ENCODE measurements around the gene ATP6V1B1. TPM values are rescaled to one million over a fixed set of nuclear protein-coding genes. Genes with fewer than 3 reads are reported as not detected.

Gene ATP6V1B1
- total and polyA plus RNA-seq, 4 donors, result not detected

DNA sequence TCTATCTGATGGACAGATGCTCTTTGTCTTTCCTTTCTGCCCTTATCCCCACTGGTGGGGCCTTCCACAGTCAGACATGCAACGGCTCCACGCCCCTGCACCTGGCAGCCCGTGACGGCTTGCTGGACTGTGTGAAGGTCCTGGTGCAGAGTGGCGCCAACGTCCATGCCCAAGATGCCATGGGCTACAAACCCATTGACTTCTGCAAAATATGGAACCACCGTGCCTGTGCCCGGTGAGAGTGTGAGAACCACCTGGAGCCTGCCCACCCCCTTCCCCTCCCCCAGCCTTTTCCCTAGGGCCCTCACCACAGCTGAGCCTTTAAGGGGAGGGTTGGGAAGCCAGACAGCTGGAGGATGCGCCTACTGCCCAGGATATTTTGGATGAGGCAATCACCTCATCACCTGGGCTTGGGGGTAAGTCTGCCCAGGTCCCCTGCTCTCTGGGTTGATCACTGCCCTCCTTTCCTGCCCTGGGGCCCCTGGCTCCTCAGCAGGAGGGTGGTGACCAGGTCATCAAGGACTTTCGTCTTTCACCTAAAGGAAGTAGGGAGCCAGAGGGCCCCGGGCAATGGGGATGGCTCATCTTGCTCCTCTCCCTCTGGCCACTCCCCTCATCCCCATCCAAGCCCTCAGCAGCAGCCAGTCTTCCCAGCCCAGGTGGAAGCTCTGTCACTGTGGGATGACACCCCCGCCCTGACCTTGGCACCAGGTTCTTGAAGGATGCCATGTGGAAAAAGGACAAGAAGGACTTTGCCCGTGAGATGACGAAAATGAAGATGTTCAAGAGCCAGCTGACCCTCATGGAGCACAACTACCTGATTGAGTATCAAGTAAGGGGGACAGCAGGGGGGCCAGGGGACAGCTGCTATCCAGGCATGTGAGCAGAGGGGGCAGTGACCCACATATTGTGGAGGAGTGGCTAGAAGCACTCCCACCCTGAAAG lies 46.4 kb downstream of the ATP6V1B1 start:
- no peak overlapping the region for H3K4me3 ChIP-seq (ENCODE audit: low read depth in 1 of 3, low read length in 3 of 3)
- 94% methylated on average over 14 of the region's 14 CpGs for WGBS
- no peak overlapping the region for H3K9ac ChIP-seq (ENCODE audit: low read depth in 1 of 2, low read length in 2 of 2)
- H3K9me3 ChIP-seq (ENCODE audit: control insufficient read depth in 4 of 4, low read length in 3 of 4), result no peaks in the 10 kb centered on the region
- no peak overlapping the region for H3K27ac ChIP-seq (ENCODE audit: low read depth in 1 of 2, low read length in 2 of 2)
- H3K36me3 ChIP-seq (ENCODE audit: control insufficient read depth in 4 of 4, insufficient read depth in 3 of 4, low read depth in 1 of 4, low read length in 3 of 4), result peaks cover 4 to 16% (median 10%) of the 10 kb centered on the region in 4 donors
- peaks cover 0 to 17% (median 12%) of the 10 kb centered on the region in 4 donors for H3K4me1 ChIP-seq (ENCODE audit: control insufficient read depth in 4 of 4, insufficient read depth in 4 of 4, low read length in 3 of 4)
- TF ChIP-seq SP1 (IDR thresholded peaks at IDR 0.05) (no peak), NR2F2 (IDR thresholded peaks at IDR 0.05) (no peak), HNF4A (conservative IDR thresholded peaks at IDR 0.05) (no peak), EGR1 (IDR thresholded peaks at IDR 0.05; ENCODE audit: low read depth in 2 of 2) (no peak), RXRA (IDR thresholded peaks at IDR 0.05) (no peak), FOXA1 (IDR thresholded peaks at IDR 0.05) (no peak), RAD21 (IDR thresholded peaks at IDR 0.05) (no peak), JUND (IDR thresholded peaks at IDR 0.05) (no peak), YY1 (IDR thresholded peaks at IDR 0.05) (no peak), TAF1 (conservative IDR thresholded peaks at IDR 0.05) (no peak), HNF4G (IDR thresholded peaks at IDR 0.05) (no peak)
- TF ChIP-seq, protein P1, sequence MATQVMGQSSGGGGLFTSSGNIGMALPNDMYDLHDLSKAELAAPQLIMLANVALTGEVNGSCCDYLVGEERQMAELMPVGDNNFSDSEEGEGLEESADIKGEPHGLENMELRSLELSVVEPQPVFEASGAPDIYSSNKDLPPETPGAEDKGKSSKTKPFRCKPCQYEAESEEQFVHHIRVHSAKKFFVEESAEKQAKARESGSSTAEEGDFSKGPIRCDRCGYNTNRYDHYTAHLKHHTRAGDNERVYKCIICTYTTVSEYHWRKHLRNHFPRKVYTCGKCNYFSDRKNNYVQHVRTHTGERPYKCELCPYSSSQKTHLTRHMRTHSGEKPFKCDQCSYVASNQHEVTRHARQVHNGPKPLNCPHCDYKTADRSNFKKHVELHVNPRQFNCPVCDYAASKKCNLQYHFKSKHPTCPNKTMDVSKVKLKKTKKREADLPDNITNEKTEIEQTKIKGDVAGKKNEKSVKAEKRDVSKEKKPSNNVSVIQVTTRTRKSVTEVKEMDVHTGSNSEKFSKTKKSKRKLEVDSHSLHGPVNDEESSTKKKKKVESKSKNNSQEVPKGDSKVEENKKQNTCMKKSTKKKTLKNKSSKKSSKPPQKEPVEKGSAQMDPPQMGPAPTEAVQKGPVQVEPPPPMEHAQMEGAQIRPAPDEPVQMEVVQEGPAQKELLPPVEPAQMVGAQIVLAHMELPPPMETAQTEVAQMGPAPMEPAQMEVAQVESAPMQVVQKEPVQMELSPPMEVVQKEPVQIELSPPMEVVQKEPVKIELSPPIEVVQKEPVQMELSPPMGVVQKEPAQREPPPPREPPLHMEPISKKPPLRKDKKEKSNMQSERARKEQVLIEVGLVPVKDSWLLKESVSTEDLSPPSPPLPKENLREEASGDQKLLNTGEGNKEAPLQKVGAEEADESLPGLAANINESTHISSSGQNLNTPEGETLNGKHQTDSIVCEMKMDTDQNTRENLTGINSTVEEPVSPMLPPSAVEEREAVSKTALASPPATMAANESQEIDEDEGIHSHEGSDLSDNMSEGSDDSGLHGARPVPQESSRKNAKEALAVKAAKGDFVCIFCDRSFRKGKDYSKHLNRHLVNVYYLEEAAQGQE (IDR thresholded peaks at IDR 0.05), result no peak
- TF ChIP-seq, protein P2, sequence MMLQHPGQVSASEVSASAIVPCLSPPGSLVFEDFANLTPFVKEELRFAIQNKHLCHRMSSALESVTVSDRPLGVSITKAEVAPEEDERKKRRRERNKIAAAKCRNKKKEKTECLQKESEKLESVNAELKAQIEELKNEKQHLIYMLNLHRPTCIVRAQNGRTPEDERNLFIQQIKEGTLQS (IDR thresholded peaks at IDR 0.05), result no peak
- TF ChIP-seq, protein P3, sequence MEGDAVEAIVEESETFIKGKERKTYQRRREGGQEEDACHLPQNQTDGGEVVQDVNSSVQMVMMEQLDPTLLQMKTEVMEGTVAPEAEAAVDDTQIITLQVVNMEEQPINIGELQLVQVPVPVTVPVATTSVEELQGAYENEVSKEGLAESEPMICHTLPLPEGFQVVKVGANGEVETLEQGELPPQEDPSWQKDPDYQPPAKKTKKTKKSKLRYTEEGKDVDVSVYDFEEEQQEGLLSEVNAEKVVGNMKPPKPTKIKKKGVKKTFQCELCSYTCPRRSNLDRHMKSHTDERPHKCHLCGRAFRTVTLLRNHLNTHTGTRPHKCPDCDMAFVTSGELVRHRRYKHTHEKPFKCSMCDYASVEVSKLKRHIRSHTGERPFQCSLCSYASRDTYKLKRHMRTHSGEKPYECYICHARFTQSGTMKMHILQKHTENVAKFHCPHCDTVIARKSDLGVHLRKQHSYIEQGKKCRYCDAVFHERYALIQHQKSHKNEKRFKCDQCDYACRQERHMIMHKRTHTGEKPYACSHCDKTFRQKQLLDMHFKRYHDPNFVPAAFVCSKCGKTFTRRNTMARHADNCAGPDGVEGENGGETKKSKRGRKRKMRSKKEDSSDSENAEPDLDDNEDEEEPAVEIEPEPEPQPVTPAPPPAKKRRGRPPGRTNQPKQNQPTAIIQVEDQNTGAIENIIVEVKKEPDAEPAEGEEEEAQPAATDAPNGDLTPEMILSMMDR (IDR thresholded peaks at IDR 0.05; ENCODE audit: low read depth, low read length, missing input control), result no peak
- TF ChIP-seq, protein P4, sequence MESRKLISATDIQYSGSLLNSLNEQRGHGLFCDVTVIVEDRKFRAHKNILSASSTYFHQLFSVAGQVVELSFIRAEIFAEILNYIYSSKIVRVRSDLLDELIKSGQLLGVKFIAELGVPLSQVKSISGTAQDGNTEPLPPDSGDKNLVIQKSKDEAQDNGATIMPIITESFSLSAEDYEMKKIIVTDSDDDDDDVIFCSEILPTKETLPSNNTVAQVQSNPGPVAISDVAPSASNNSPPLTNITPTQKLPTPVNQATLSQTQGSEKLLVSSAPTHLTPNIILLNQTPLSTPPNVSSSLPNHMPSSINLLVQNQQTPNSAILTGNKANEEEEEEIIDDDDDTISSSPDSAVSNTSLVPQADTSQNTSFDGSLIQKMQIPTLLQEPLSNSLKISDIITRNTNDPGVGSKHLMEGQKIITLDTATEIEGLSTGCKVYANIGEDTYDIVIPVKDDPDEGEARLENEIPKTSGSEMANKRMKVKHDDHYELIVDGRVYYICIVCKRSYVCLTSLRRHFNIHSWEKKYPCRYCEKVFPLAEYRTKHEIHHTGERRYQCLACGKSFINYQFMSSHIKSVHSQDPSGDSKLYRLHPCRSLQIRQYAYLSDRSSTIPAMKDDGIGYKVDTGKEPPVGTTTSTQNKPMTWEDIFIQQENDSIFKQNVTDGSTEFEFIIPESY (IDR thresholded peaks at IDR 0.05), result no peak
- TF ChIP-seq, protein P5, sequence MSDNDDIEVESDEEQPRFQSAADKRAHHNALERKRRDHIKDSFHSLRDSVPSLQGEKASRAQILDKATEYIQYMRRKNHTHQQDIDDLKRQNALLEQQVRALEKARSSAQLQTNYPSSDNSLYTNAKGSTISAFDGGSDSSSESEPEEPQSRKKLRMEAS (IDR thresholded peaks at IDR 0.05), result no peak
- no peaks in the 10 kb centered on the region for H3K27me3 ChIP-seq (ENCODE audit: control insufficient read depth in 4 of 4, insufficient read depth in 4 of 4, low read length in 3 of 4)
- no peak for DNase-seq (ENCODE audit: low spot score)

Measured in liver (tissue), 9 donors.